H9 (cell line): ENCODE measurements around the gene RAPGEF3. TPM values are rescaled to one million over a fixed set of nuclear protein-coding genes. Genes with fewer than 3 reads are reported as not detected.
A peak's percentile ranks its signal among the peaks of the same experiment; 100 is the strongest.

Source experiments
- DNase-seq: peaks from one replicate; pipeline ENCODE4 v3.0.0-alpha.2; 2017
- H2AFZ ChIP-seq: one replicate; pipeline ENCODE4 v1.6.1; 2013; ENCODE audit warnings: mild to moderate bottlenecking, low read length, control low read depth, moderate library complexity
- H2AK5ac ChIP-seq: 2 replicates; pipeline ENCODE4 v1.6.1; 2013; ENCODE audit warnings: low read length, control low read depth, mixed read lengths; ENCODE audit not compliant: insufficient read length
- H2BK120ac ChIP-seq: one replicate; pipeline ENCODE4 v1.6.1; 2013; ENCODE audit warnings: low read depth, mild to moderate bottlenecking, low read length, control low read depth, inconsistent platforms; ENCODE audit not compliant: poor library complexity, severe bottlenecking
- H2BK12ac ChIP-seq: 2 replicates; pipeline ENCODE4 v1.6.1; 2013; ENCODE audit warnings: low read length, control low read depth, mixed read lengths, low read depth; ENCODE audit not compliant: insufficient read length
- H2BK15ac ChIP-seq: 2 replicates; pipeline ENCODE4 v1.6.1; 2013; ENCODE audit warnings: low read depth, low read length, control low read depth
- H2BK20ac ChIP-seq: one replicate; pipeline ENCODE4 v1.6.1; 2013; ENCODE audit warnings: low read depth, mild to moderate bottlenecking, low read length, control low read depth, inconsistent platforms; ENCODE audit not compliant: poor library complexity, severe bottlenecking
- H2BK5ac ChIP-seq: 2 replicates; pipeline ENCODE4 v1.6.1; 2013; ENCODE audit warnings: low read length, control low read depth, mixed read lengths; ENCODE audit not compliant: insufficient read length
- H3K14ac ChIP-seq: 2 replicates; pipeline ENCODE4 v1.6.1; 2013; ENCODE audit warnings: low read length, control low read depth; ENCODE audit not compliant: insufficient read depth
- H3K18ac ChIP-seq: 2 replicates; pipeline ENCODE4 v1.6.1; 2013; ENCODE audit warnings: low read depth, mild to moderate bottlenecking, mixed read lengths, low read length, control low read depth; ENCODE audit not compliant: insufficient read length
- H3K23ac ChIP-seq: 2 replicates; pipeline ENCODE4 v1.6.1; 2013; ENCODE audit warnings: low read length, control low read depth, mixed read lengths, low read depth; ENCODE audit not compliant: insufficient read length
- H3K23me2 ChIP-seq: 2 replicates; pipeline ENCODE4 v1.6.1; 2013; ENCODE audit warnings: low read depth, mild to moderate bottlenecking, mixed read lengths, low read length, control low read depth; ENCODE audit not compliant: insufficient read length, poor library complexity, severe bottlenecking
- H3K27ac ChIP-seq: 2 replicates; pipeline ENCODE4 v1.5.1; 2013; ENCODE audit warnings: low read length, control low read depth, mixed read lengths, low read depth; ENCODE audit not compliant: insufficient read length
- H3K27me3 ChIP-seq: 2 replicates; pipeline ENCODE4 v1.6.1; 2013; ENCODE audit warnings: low read length, control low read depth, inconsistent platforms; ENCODE audit not compliant: insufficient read depth
- H3K4ac ChIP-seq: 2 replicates; pipeline ENCODE4 v1.6.1; 2013; ENCODE audit warnings: low read depth, mild to moderate bottlenecking, control low read depth, inconsistent platforms, low read length, moderate library complexity
- H3K4me1 ChIP-seq: 2 replicates; pipeline ENCODE4 v1.6.1; 2013; ENCODE audit warnings: low read length, control low read depth, inconsistent platforms; ENCODE audit not compliant: insufficient read depth
- H3K4me2 ChIP-seq: 2 replicates; pipeline ENCODE4 v1.6.1; 2013; ENCODE audit warnings: low read length, control low read depth, mixed read lengths; ENCODE audit not compliant: insufficient read length, insufficient read depth
- H3K56ac ChIP-seq: 2 replicates; pipeline ENCODE4 v1.6.1; 2013; ENCODE audit warnings: low read depth, mild to moderate bottlenecking, mixed read lengths, low read length, control low read depth; ENCODE audit not compliant: insufficient read length
- H3K79me1 ChIP-seq: 2 replicates; pipeline ENCODE4 v1.6.1; 2013; ENCODE audit warnings: low read depth, mild to moderate bottlenecking, moderate library complexity, low read length, control low read depth, inconsistent platforms; ENCODE audit not compliant: insufficient read depth, poor library complexity, severe bottlenecking
- H3K79me2 ChIP-seq: 2 replicates; pipeline ENCODE4 v1.6.1; 2013; ENCODE audit warnings: low read length, control low read depth, inconsistent platforms; ENCODE audit not compliant: insufficient read depth
- H3K9ac ChIP-seq: 2 replicates; pipeline ENCODE4 v1.6.1; 2013; ENCODE audit warnings: low read length, control low read depth, mixed read lengths; ENCODE audit not compliant: insufficient read length; ENCODE audit errors: extremely low read depth
- H3K9me3 ChIP-seq: one replicate; pipeline ENCODE4 v1.6.1; 2013; ENCODE audit warnings: low read depth, low read length, inconsistent platforms; ENCODE audit not compliant: control insufficient read depth
- H3T11ph ChIP-seq: one replicate; pipeline ENCODE4 v1.6.1; 2013; ENCODE audit warnings: mild to moderate bottlenecking, low read length, control low read depth, inconsistent platforms
- H4K20me1 ChIP-seq: one replicate; pipeline ENCODE4 v1.6.1; 2013; ENCODE audit not compliant: control insufficient read depth, insufficient read length, insufficient read depth
- H4K5ac ChIP-seq: 2 replicates; pipeline ENCODE4 v1.6.1; 2013; ENCODE audit warnings: low read depth, mild to moderate bottlenecking, mixed read lengths, low read length, control low read depth; ENCODE audit not compliant: insufficient read length
- H4K8ac ChIP-seq: replicated peaks from 2 replicates; pipeline ENCODE4 v1.6.1; 2013; ENCODE audit warnings: low read length, control low read depth, mixed read lengths, low read depth; ENCODE audit not compliant: insufficient read length
- H4K91ac ChIP-seq: 2 replicates; pipeline ENCODE4 v1.6.1; 2013; ENCODE audit warnings: low read depth, mild to moderate bottlenecking, moderate library complexity, mixed read lengths, low read length, control low read depth; ENCODE audit not compliant: insufficient read length
- H3K27ac Mint-ChIP-seq, 3 experiments: 2 replicates in 2 of 3; 3 replicates in 1 of 3; pipeline ENCODE4 v1.8.0; 2020 to 2021; ENCODE audit warnings: mixed read lengths in 3 of 3, mild to moderate bottlenecking in 1 of 3, moderate library complexity in 1 of 3
- H3K27me3 Mint-ChIP-seq: 2 replicates; pipeline ENCODE4 v1.8.0; 2021; ENCODE audit warnings: low read depth, mild to moderate bottlenecking, moderate library complexity, mixed read lengths
- H3K36me3 Mint-ChIP-seq, 3 experiments: 2 replicates in 2 of 3; 3 replicates in 1 of 3; pipeline ENCODE4 v1.8.0; 2020 to 2021; ENCODE audit warnings: low read depth in 3 of 3, mixed read lengths in 3 of 3; ENCODE audit not compliant: insufficient read depth in 1 of 3
- H3K4me1 Mint-ChIP-seq, 2 experiments: 2 replicates each; pipeline ENCODE4 v1.8.0; 2020; ENCODE audit warnings: mixed read lengths in 2 of 2
- H3K4me3 Mint-ChIP-seq, 2 experiments: 2 replicates in 1 of 2; 3 replicates in 1 of 2; pipeline ENCODE4 v1.8.0; 2020 to 2021; ENCODE audit warnings: mild to moderate bottlenecking in 2 of 2, mixed read lengths in 2 of 2, moderate library complexity in 1 of 2
- H3K9me3 Mint-ChIP-seq, 2 experiments: 2 replicates in 1 of 2; 3 replicates in 1 of 2; pipeline ENCODE4 v1.8.0; 2020; ENCODE audit warnings: mild to moderate bottlenecking in 2 of 2, mixed read lengths in 2 of 2, moderate library complexity in 1 of 2
- WGBS: extraction: QIAGEN DNeasy Blood & Tissue Kit; methylation state at CpG from one replicate; pipeline ENCODE4 v1.1.7; 2013; ENCODE audit warnings: missing lambda C conversion rate, low lambda C conversion rate, mixed read lengths; ENCODE audit not compliant: insufficient read length; ENCODE audit errors: extremely low coverage; 5-methylcytosine and 5-hydroxymethylcytosine counted together
- long read RNA-seq: library from polyadenylated mRNA; unstranded; transcript quantifications from one replicate; pipeline ENCODE4 v2.0.0, GENCODE V29; 2020
- total RNA-seq: library from RNA; stranded (reverse); gene quantifications from 2 replicates; pipeline ENCODE4 v1.2.1, GENCODE V29; 2021
- TF ChIP-seq, protein P1 (sequence below): fragments of 200-600 bp; sonication (generic); conservative IDR thresholded peaks from 3 replicates; pipeline ENCODE4 v1.8.0; 2021; ENCODE audit warnings: antibody characterized with exemption, mild to moderate bottlenecking

Gene RAPGEF3, protein sequence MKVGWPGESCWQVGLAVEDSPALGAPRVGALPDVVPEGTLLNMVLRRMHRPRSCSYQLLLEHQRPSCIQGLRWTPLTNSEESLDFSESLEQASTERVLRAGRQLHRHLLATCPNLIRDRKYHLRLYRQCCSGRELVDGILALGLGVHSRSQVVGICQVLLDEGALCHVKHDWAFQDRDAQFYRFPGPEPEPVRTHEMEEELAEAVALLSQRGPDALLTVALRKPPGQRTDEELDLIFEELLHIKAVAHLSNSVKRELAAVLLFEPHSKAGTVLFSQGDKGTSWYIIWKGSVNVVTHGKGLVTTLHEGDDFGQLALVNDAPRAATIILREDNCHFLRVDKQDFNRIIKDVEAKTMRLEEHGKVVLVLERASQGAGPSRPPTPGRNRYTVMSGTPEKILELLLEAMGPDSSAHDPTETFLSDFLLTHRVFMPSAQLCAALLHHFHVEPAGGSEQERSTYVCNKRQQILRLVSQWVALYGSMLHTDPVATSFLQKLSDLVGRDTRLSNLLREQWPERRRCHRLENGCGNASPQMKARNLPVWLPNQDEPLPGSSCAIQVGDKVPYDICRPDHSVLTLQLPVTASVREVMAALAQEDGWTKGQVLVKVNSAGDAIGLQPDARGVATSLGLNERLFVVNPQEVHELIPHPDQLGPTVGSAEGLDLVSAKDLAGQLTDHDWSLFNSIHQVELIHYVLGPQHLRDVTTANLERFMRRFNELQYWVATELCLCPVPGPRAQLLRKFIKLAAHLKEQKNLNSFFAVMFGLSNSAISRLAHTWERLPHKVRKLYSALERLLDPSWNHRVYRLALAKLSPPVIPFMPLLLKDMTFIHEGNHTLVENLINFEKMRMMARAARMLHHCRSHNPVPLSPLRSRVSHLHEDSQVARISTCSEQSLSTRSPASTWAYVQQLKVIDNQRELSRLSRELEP
- 5.6 and 7.4 TPM in 2 replicates for total RNA-seq
- long read RNA-seq, full-length matches to known transcripts: 2 of 9 reads
- long read RNA-seq, partial matches to known transcripts: 0 of 9 reads
- long read RNA-seq, other reads (novel, unspliced or antisense): 7 of 9 reads

DNA sequence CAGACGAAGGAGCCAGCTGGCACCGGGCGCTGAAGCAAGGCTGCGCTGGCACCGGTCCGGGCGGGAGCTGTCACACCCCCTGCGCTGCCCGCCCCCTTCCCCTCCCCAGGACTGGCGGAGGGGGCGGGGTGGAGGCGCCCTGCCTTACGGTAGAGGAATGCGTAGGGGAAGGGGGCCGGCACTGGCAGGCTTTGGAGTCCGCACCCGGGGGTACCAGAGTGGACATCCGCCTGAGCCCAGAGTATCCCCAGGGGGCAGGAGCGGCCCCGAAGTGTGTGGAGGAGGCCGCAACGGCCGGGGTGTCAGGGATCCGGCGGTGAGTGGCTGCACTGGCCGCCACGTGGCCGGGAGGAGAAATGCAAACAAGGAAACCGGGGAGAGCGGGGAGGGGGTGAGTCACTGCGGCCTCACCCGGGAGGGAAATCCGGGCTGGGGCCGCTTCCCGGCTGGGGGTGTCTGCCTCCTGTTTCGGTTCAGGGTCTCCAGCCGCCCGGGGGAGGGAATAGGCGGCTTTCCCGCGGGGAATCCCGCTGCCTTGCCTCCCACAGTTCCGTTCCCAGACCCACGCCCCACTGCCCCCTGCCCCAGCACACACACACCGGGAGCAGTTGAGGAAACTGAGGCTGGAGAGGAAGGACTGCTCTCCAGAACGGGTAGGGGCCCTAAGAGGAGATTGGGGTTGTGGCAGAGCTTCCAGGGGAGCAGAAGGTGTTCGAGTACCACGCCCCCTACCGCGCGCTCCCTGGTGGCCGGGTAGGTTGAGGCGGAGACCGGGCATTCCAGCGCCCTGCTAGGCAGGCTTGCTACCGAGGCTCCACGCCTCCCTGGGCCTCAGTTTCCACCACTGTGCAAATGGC lies at the start of gene RAPGEF3:
Gene RAPGEF3 (minus strand): TSS at position 47 of the 857 bp plus-strand sequence. CDS start 324 bp downstream, outside the sequence.
- H3K14ac ChIP-seq: peak within 1 kb of the TSS; percentile 58; the same call in 1 of the 2 replicates
- Mint-ChIP-seq H3K27ac (no peak within 1 kb of the TSS), H3K36me3 (peaks cover 0 to 4% (median 0%) of the 10 kb centered on the region in 3 experiments; a peak in 3 of 7 replicates), H3K27me3 (no peaks in the 10 kb centered on the region; the same call in none of the 2 replicates), H3K4me1 (peaks cover 19 to 27% of the 10 kb centered on the region in 2 experiments), H3K4me3 (peak within 1 kb of the TSS; percentile 64 to 78), H3K9me3 (no peaks in the 10 kb centered on the region)
- H2AK5ac ChIP-seq: no peak within 1 kb of the TSS
- no peak within 1 kb of the TSS for H2AFZ ChIP-seq
- no peak within 1 kb of the TSS for H3K56ac ChIP-seq
- no peak within 1 kb of the TSS for H2BK5ac ChIP-seq
- H3K79me1 ChIP-seq: no peaks in the 10 kb centered on the region
- DNase-seq: peak; percentile 89
- no peak within 1 kb of the TSS for H2BK12ac ChIP-seq
- peaks cover 14% of the 10 kb centered on the region; the same call in 1 of the 2 replicates for H3K4me1 ChIP-seq
- no peak within 1 kb of the TSS for H2BK20ac ChIP-seq
- H3K4me2 ChIP-seq: peak within 1 kb of the TSS; percentile 51
- no peak within 1 kb of the TSS for H3K4ac ChIP-seq
- no peak within 1 kb of the TSS for H2BK120ac ChIP-seq
- H4K5ac ChIP-seq: no peak within 1 kb of the TSS
- TF ChIP-seq, protein P1, sequence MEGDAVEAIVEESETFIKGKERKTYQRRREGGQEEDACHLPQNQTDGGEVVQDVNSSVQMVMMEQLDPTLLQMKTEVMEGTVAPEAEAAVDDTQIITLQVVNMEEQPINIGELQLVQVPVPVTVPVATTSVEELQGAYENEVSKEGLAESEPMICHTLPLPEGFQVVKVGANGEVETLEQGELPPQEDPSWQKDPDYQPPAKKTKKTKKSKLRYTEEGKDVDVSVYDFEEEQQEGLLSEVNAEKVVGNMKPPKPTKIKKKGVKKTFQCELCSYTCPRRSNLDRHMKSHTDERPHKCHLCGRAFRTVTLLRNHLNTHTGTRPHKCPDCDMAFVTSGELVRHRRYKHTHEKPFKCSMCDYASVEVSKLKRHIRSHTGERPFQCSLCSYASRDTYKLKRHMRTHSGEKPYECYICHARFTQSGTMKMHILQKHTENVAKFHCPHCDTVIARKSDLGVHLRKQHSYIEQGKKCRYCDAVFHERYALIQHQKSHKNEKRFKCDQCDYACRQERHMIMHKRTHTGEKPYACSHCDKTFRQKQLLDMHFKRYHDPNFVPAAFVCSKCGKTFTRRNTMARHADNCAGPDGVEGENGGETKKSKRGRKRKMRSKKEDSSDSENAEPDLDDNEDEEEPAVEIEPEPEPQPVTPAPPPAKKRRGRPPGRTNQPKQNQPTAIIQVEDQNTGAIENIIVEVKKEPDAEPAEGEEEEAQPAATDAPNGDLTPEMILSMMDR: peak; percentile 63
- H3K79me2 ChIP-seq: no peaks in the 10 kb centered on the region
- H3K27me3 ChIP-seq: no peaks in the 10 kb centered on the region
- no peak within 1 kb of the TSS for H3T11ph ChIP-seq
- no peak within 1 kb of the TSS for H3K23ac ChIP-seq
- no peak within 1 kb of the TSS for H4K91ac ChIP-seq
- peaks cover 3% of the 10 kb centered on the region for H3K23me2 ChIP-seq
- peak within 1 kb of the TSS; percentile 21 for H3K18ac ChIP-seq
- no CpG with 5 or more reads among the region's 57 CpGs for WGBS
- H3K9ac ChIP-seq: no peak within 1 kb of the TSS
- H3K9me3 ChIP-seq: no peaks in the 10 kb centered on the region
- no peak within 1 kb of the TSS for H4K8ac ChIP-seq
- H2BK15ac ChIP-seq: no peak within 1 kb of the TSS; the same call in 1 of the 2 replicates
- no peaks in the 10 kb centered on the region for H4K20me1 ChIP-seq
- no peak within 1 kb of the TSS for H3K27ac ChIP-seq
